ENCODE results near the gene SLC30A7.

DNA sequence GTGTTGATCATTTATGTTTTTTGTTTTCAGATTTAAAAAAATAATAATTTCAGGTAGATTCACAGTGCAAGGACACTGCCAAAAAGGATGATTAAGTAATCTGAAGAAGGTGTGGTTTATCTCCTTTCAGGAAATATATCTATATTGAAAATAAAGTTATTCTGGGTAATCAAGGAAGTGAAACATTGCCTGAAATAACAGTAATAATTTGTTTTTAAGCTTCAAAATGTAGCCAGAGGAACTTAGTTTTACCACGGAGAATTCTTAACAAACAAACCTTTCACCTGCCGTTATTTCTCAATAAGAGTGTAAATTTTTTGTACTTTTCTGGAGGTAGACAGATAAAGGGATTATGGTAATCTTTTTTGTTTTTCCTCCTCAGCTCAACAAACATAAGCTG, 132.6 kb downstream of the SLC30A7 start:
- TF ChIP-seq, protein P1, sequence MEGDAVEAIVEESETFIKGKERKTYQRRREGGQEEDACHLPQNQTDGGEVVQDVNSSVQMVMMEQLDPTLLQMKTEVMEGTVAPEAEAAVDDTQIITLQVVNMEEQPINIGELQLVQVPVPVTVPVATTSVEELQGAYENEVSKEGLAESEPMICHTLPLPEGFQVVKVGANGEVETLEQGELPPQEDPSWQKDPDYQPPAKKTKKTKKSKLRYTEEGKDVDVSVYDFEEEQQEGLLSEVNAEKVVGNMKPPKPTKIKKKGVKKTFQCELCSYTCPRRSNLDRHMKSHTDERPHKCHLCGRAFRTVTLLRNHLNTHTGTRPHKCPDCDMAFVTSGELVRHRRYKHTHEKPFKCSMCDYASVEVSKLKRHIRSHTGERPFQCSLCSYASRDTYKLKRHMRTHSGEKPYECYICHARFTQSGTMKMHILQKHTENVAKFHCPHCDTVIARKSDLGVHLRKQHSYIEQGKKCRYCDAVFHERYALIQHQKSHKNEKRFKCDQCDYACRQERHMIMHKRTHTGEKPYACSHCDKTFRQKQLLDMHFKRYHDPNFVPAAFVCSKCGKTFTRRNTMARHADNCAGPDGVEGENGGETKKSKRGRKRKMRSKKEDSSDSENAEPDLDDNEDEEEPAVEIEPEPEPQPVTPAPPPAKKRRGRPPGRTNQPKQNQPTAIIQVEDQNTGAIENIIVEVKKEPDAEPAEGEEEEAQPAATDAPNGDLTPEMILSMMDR (conservative IDR thresholded peaks at IDR 0.05 in 1 of 2, IDR thresholded peaks at IDR 0.05 in 1 of 2; ENCODE audit: extremely low read depth in 1 of 2, insufficient read depth in 1 of 2, low read depth in 1 of 2, low read length in 2 of 2) = no peak
- TF ChIP-seq EZH2 (IDR thresholded peaks at IDR 0.05; ENCODE audit: borderline replicate concordance, low read length) = no peak

Measured in mammary epithelial cell (primary cell).